ENCODE results near the gene PLCG1.

- no peak for TF ChIP-seq MYC (IDR thresholded peaks at IDR 0.05; ENCODE audit: low read depth, low read length)
- no peak for TF ChIP-seq CTCF (IDR thresholded peaks at IDR 0.05; ENCODE audit: low read depth, low read length)
- TF ChIP-seq POLR2A (IDR thresholded peaks at IDR 0.05; ENCODE audit: extremely low read depth, insufficient read length) = no peak
Observed at GRCh38 chr20:41154436-41155176, 17.3 kb downstream of the PLCG1 start.

All from NB4 (cell line).